ENCODE results near the gene PTPN6. TPM values are rescaled to one million over a fixed set of nuclear protein-coding genes. Genes with fewer than 3 reads are reported as not detected.

Gene PTPN6
- total and polyA plus RNA-seq, 10 of the 15 experiments (the other 5 are each of a cell fraction or from before 2014, with no cell fraction given), result 229 to 457 (median 370) TPM

- TF ChIP-seq PKNOX1 (IDR thresholded peaks at IDR 0.05), result peak; percentile 87
- TF ChIP-seq ESRRA (IDR thresholded peaks at IDR 0.05; ENCODE audit: low read length), result no peak
- peak; percentile 44 for TF ChIP-seq MTA2 (IDR thresholded peaks at IDR 0.05; ENCODE audit: low read depth)
- no peak for TF ChIP-seq SIX5 (IDR thresholded peaks at IDR 0.05; ENCODE audit: low read depth, low read length, severe bottlenecking)
- TF ChIP-seq REST (IDR thresholded peaks at IDR 0.05; ENCODE audit: low read depth, low read length), result no peak
- no peak for TF ChIP-seq ZNF622 (IDR thresholded peaks at IDR 0.05)
- peak; percentile 73 for TF ChIP-seq NKRF (conservative IDR thresholded peaks at IDR 0.05)
- TF ChIP-seq MEF2A (IDR thresholded peaks at IDR 0.05; ENCODE audit: insufficient read depth, low read depth, low read length), result no peak
- no peak for TF ChIP-seq POLR2A (IDR thresholded peaks at IDR 0.05; ENCODE audit: low read depth, low read length)
- TF ChIP-seq HSF1 (IDR thresholded peaks at IDR 0.05; ENCODE audit: low read depth, low read length), result no peak
- no peak; the same call in 1 of the 2 replicates for TF ChIP-seq BACH1 (IDR thresholded peaks at IDR 0.05; ENCODE audit: borderline replicate concordance)
- TF ChIP-seq CREM (IDR thresholded peaks at IDR 0.05; ENCODE audit: low read depth), result 0 out of 2 replicates have a peak, but pooled peaks have one; percentile 27
- TF ChIP-seq TBL1XR1 (IDR thresholded peaks at IDR 0.05; ENCODE audit: low read depth, low read length), result no peak
- no peak for TF ChIP-seq HDAC6 (IDR thresholded peaks at IDR 0.05; ENCODE audit: unreplicated experiment)
- TF ChIP-seq ZNF207 (IDR thresholded peaks at IDR 0.05; ENCODE audit: borderline replicate concordance), result no peak
- peak; percentile 51; the same call in 1 of the 2 replicates for TF ChIP-seq TCF12 (IDR thresholded peaks at IDR 0.05; ENCODE audit: low read depth, low read length)
- TF ChIP-seq HDGF (IDR thresholded peaks at IDR 0.05), result peak; percentile 69; the same call in 1 of the 2 replicates
- TF ChIP-seq ATF3 (IDR thresholded peaks at IDR 0.05; ENCODE audit: borderline replicate concordance, extremely low read depth, low read depth, low read length), result no peak
- no peak for TF ChIP-seq CHD2 (IDR thresholded peaks at IDR 0.05; ENCODE audit: borderline replicate concordance, low read depth, low read length)
- peak; percentile 67 for TF ChIP-seq SMARCA5 (IDR thresholded peaks at IDR 0.05)
These were observed at the start of gene PTPN6 (continued) for GRCh38 chr12:6950811-6951540.

Measured in GM12878 (cell line).